NCI-H1105 (cell line): ENCODE data around the gene GPR107.
A peak's percentile ranks its signal among the peaks of the same experiment; 100 is the strongest.

ENCODE experiments used
- DNase-seq: peaks from one replicate; lab custom pipeline; 2025; lab: John Stamatoyannopoulos, UW

Gene GPR107

GRCh38 chr9:130027533-130028365 is 26.0 kb upstream of the GPR107 start:
- DNase-seq, result no peak

- no peak for DNase-seq
These were observed 25.0 kb upstream of the GPR107 start for GRCh38 chr9:130028493-130029222.

- DNase-seq, result no peak
These were observed 24.3 kb upstream of the GPR107 start for GRCh38 chr9:130029223-130029973.

- DNase-seq, result no peak
These were observed 23.0 kb upstream of the GPR107 start for GRCh38 chr9:130030651-130031127.

- no peak for DNase-seq
These were observed 19.1 kb upstream of the GPR107 start for GRCh38 chr9:130034570-130034969.

- no peak for DNase-seq
These were observed 17.6 kb upstream of the GPR107 start for GRCh38 chr9:130036099-130036498.

- no peak for DNase-seq
These were observed 14.1 kb upstream of the GPR107 start for GRCh38 chr9:130039528-130040147.

GRCh38 chr9:130040984-130041647 is 12.6 kb upstream of the GPR107 start:
- DNase-seq, result no peak

GRCh38 chr9:130041648-130042405 is 11.9 kb upstream of the GPR107 start:
- DNase-seq, result no peak

GRCh38 chr9:130042406-130042884 is 11.3 kb upstream of the GPR107 start:
- no peak for DNase-seq

GRCh38 chr9:130042885-130043653 is 10.6 kb upstream of the GPR107 start, which contains the start of gene FNBP1:
Gene FNBP1, minus strand, starts transcription at chr9:130043189. Its CDS starts 214 bp downstream, at chr9:130042975.
- DNase-seq, result peak; percentile 57

GRCh38 chr9:130043654-130044623 is 9.8 kb upstream of the GPR107 start:
- DNase-seq, result no peak

- DNase-seq, result no peak
These were observed 7.8 kb upstream of the GPR107 start for GRCh38 chr9:130045725-130046450.

GRCh38 chr9:130049431-130050210 is 4.1 kb upstream of the GPR107 start:
- DNase-seq, result no peak

GRCh38 chr9:130050462-130050861 is 3.2 kb upstream of the GPR107 start:
- no peak for DNase-seq

GRCh38 chr9:130051855-130052254 is 1.9 kb upstream of the GPR107 start:
- no peak for DNase-seq

- no peak for DNase-seq
These were observed 600 bp upstream of the GPR107 start for GRCh38 chr9:130053109-130053503.
